ENCODE measurements around the gene SMTNL1.
"Not testable (repeated sequence)": the region's sequence is repeated elsewhere in the genome, so short reads cannot be mapped to it uniquely, and the experiment has no call there.

The SMTNL1 gene

DNA sequence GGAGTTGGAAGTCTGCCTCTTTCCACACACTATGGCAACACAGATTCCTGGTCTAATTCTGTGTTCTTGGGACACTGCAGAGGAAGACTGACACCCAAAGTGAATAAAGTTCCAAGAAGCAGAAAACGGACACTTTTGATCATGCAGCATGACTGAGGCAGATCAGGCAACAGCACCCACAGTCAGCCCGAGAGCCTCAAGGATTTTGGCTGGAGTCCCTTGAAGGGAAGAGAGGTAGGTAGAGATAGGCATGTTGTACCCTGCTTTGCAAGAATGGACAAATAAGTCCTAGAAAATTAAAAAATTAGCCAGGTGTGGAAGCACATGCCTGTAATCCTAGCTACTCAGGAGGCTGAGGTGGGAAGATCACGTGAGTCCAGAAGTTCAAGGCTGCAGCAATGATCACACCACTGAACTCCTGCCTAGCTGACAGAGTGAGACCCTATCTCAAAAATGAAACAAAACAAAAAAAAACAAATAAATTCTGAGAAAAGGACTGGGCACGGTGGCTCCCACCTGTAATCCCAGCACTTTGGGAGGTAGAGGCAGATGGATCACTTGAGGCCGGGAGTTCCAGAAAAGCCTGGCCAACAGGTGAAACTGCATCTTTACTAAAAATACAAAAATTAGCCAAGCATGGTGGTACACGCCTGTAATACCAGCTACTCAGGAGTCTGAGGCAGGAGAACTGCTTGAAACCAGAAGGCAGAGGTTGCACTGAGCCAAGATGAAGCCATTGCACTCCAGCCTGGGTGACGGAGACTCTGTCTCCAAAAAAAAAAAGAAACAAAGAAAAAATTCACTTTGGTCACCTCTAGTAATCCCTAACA is 28.8 kb upstream of the SMTNL1 start:
- DNase-seq, result no peak

GRCh38 chr11:57511741-57512430 is 25.5 kb upstream of the SMTNL1 start:
- no peak for DNase-seq

DNA sequence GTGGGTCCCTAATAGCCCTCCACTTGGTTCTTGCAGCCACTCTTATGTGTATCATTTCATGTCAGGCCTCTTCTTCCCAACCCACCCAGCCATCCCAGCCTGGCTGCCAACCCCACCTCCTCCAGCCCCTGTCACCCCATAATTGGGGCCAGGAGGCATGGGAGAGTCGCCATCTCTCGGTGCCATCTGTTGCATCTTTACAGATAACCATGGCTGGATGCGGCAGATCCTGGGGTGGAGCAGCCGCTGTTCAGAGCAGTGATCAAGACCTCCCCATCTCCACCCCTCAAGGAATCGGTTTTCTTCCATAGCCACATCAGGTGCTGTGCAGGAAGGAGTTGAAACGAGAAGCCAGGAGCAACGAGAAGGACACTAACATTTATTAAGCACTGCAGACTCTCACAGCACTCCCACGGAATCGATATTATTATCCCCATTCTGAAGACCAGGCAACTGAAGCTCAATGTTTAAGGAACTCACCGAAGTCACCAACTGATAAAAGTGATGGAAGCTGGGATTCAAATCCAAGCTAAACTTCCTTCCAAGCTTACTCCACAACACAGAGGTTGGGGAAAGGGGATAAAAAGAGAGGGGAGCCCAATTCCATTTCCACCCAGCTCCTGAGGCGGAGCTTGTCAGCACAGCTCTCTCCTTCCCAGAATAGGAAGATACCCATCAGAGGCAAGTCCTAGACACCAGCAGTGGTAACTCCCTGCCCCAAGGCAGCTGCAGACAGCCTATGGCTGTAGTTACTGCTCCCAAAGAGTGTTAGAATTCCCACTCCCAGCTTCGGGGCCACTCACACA is 24.5 kb upstream of the SMTNL1 start:
- no peak for DNase-seq

- DNase-seq, result no peak
Observed at GRCh38 chr11:57513452-57513795, 24.0 kb upstream of the SMTNL1 start.

GRCh38 chr11:57513911-57514537 is 23.4 kb upstream of the SMTNL1 start:
- peak; percentile 54 for DNase-seq

GRCh38 chr11:57514538-57515331 is 22.7 kb upstream of the SMTNL1 start:
- peak; percentile 73 for DNase-seq

- peak; percentile 70 for DNase-seq
Observed at GRCh38 chr11:57515332-57516060, 21.9 kb upstream of the SMTNL1 start, which contains the start of gene SLC43A1. SLC43A1 (minus strand) TSS chr11:57515702; CDS start chr11:57514111, 1,591 bp downstream.

- no peak for DNase-seq
Observed at GRCh38 chr11:57516061-57516443, 21.3 kb upstream of the SMTNL1 start.

DNA sequence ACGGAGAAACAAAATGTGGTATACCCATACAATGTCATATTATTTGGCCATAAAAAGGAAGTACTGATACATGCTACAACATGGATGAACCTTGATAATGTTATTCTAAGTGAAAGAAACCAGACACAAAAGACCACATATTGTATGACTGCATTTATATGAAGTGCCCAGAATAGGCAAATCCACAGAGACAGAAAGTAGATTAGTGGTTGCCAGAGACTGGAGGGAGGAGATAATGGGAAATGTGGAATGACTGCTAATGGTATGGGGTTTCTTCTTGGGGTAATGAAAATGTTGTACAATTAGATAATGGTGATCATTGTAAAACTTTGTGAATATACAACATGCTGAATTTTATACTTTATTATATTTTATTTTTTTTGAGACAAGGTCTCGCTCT is 16.3 kb upstream of the SMTNL1 start:
- DNase-seq, result no peak

DNA sequence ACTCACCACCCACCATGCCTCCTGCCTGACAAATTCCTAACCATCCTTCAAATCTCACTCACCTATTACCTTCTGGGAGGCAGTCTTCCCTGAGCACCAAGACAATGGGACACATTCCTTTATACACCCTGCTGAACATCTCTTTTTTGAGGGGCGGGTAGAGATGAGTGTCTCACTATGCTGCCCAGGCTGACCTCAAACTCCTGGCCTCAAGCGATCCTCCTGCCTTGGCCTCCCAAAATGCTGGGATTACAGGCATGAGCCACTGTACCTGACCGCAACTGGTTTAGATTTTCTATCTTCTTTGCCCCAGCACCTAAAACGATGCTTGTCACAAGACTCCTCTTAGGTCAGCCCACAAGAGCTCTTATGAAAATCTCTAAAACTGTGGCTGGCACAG is 14.0 kb upstream of the SMTNL1 start:
- no peak for DNase-seq

- peak; percentile 91 for DNase-seq
Observed at GRCh38 chr11:57527056-57527631, 10.3 kb upstream of the SMTNL1 start.

DNA sequence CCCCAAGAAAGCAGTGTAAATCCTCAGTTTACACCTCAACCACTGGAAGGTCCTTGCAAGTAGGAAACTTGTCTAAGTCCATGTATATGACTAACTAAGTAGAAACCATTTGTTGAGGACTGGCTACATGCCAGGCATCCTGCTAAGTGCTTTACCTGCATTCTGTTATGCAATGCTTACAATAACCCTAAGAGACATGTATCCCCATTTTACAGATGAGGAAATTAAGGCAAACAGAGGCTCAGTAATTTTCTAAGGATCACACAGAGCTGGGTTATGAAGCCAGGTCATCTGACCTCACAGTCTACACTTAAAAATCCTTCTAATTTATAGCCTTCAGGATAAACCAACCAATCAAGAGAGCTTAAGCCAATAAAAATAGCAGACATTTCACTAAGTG is 8.4 kb upstream of the SMTNL1 start:
- DNase-seq, result no peak

GRCh38 chr11:57530215-57530595 is 7.2 kb upstream of the SMTNL1 start:
- no peak for DNase-seq

GRCh38 chr11:57530596-57531507 is 6.5 kb upstream of the SMTNL1 start, which contains the start of gene TIMM10:
TIMM10 (minus strand) TSS chr11:57530754; CDS start chr11:57530189, 565 bp downstream.
- DNase-seq, result peak; percentile 93

DNA sequence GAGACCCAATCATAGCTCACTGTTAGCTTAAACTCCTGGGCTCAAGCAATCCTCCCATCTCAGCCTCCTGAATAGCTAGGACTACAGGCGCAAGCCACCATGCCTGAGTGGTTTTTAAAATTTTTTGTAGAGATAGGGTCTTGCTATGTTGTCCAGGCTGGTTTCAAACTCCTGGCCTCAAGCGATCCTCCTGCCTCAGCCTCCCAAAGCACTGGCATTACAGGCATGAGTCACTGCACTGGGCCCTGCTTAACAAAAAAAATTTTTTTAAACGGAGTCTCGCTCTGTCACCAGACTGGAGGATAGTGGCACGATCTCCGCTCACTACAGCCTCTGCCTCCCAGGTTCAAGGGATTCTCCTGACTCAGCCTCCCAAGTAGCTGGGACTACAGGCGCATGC is 2.9 kb upstream of the SMTNL1 start:
- DNase-seq, result not testable (repeated sequence)

DNA sequence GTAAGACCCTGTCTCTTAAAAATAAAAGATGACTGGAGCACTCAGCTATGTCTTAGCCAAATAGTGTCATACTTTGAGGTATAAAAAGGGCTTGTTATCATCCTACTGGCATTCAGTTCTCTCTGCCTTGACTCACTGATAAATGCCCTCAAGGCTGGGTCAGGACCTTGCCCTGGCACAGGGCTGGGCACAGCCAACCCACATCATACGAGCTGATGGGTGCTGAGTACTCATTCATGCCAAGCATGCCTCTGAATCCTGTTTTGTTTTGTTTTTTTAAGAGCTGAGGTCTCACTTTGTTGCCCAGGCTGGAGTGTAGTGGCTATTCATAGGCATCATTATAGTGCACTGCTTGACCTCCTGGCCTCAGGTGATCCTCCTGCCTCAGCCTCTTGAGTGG is 1.9 kb downstream of the SMTNL1 start:
- DNase-seq, result no peak

DNA sequence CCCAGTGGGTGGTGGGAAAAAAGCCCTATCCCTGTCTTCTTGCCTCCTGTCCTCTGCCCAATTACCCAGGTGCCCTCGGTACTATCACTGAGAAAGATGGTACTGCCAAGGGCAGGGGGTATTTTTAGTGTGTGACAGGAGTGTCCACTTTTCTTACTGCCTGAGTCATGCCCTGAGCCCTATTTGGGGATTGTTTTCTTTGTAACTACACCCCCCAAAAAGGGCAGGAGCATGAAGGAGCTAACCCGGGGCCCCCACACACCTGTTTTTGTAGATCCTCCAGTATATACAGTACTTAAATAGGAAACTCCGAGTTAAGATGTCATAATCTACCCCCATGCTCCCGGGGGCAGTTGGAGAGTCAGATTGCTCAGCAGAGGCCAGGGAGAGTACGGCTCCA is 3.8 kb downstream of the SMTNL1 start:
- no peak for DNase-seq

DNA sequence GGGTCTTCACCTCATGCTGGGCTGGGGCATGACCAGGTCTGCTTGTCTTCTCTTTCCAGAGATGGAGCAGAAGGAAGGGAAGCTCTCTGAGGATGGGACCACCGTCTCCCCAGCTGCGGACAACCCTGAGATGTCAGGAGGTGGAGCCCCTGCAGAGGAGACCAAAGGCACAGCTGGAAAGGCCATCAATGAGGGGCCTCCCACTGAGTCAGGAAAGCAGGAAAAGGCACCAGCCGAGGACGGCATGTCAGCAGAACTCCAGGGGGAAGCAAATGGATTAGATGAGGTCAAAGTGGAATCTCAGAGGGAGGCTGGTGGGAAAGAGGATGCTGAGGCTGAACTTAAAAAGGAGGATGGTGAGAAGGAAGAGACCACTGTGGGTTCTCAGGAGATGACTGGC is 5.2 kb downstream of the SMTNL1 start:
- no peak for DNase-seq

GRCh38 chr11:57543593-57543992 is 6.2 kb downstream of the SMTNL1 start:
- DNase-seq, result no peak

DNA sequence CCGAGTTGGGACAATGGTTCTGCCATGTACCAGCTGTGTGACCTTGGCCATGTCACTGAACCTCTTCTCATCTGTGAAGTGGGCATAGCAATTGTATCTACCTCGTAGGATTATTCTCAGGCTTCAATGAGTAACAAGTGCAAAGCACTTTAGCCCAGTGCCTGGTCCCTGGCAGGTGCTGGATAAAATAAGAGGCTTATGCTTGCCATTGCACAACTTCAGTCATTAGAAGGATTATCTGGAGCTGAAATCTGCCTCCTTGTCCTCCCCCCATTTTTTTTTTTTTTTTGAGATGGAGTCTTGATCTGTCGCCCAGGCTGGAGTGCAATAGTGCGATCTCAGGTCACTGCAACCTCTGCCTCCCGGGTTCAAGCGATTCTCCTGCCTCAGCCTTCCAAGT is 7.2 kb downstream of the SMTNL1 start:
- DNase-seq, result no peak
